ENCODE results near the gene GRIN2A.

GRCh38 chr16:9977333-9977897 is 204.8 kb downstream of the GRIN2A start:
- no peak for TF ChIP-seq CTCF (conservative IDR thresholded peaks at IDR 0.05; ENCODE audit: low read length)
- TF ChIP-seq EZH2phosphoT487 (IDR thresholded peaks at IDR 0.05; ENCODE audit: borderline replicate concordance, low read depth, low read length), result no peak

Measured in OCI-LY7 (cell line).